ENCODE measurements around the gene DMRTC2.

DMRTC2 gene

GRCh38 chr19:41866284-41866683 is 21.4 kb downstream of the DMRTC2 start:
- in situ Hi-C loops (cut with MboI; ENCODE audit: low pct_unique_long_range_greater_than_20kb, low sequenced_read_pairs, unreplicated experiment) = no loop called here

GRCh38 chr19:41868120-41868988 is 23.5 kb downstream of the DMRTC2 start:
- in situ Hi-C loops (cut with MboI; ENCODE audit: low pct_unique_long_range_greater_than_20kb, low sequenced_read_pairs, unreplicated experiment) = no loop called here
- DNase-seq (ENCODE audit: low spot score) = no peak
- no peak for TF ChIP-seq CTCF (IDR thresholded peaks at IDR 0.05; ENCODE audit: extremely low read depth, insufficient read depth, missing control alignments)

More at GRCh38 chr19:41866284-41866683, 21.4 kb downstream of the DMRTC2 start:
- TF ChIP-seq CTCF (IDR thresholded peaks at IDR 0.05; ENCODE audit: extremely low read depth, insufficient read depth, missing control alignments) = no peak
- DNase-seq (ENCODE audit: low spot score) = no peak

GRCh38 chr19:41868989-41869300 is 24.1 kb downstream of the DMRTC2 start:
- no peak for DNase-seq (ENCODE audit: low spot score)
- no peak for TF ChIP-seq CTCF (IDR thresholded peaks at IDR 0.05; ENCODE audit: extremely low read depth, insufficient read depth, missing control alignments)
- in situ Hi-C loops (cut with MboI; ENCODE audit: low pct_unique_long_range_greater_than_20kb, low sequenced_read_pairs, unreplicated experiment) = no loop called here

- TF ChIP-seq CTCF (IDR thresholded peaks at IDR 0.05; ENCODE audit: extremely low read depth, insufficient read depth, missing control alignments) = no peak
- in situ Hi-C loops (cut with MboI; ENCODE audit: low pct_unique_long_range_greater_than_20kb, low sequenced_read_pairs, unreplicated experiment) = no loop called here
- no peak for DNase-seq (ENCODE audit: low spot score)
Measured at GRCh38 chr19:41869374-41869955, 24.6 kb downstream of the DMRTC2 start.

- no peak for TF ChIP-seq CTCF (IDR thresholded peaks at IDR 0.05; ENCODE audit: extremely low read depth, insufficient read depth, missing control alignments)
- DNase-seq (ENCODE audit: low spot score) = no peak
- in situ Hi-C loops (cut with MboI; ENCODE audit: low pct_unique_long_range_greater_than_20kb, low sequenced_read_pairs, unreplicated experiment) = loop anchor here (5.0 kb wide), 1 partner anchor 82 kb away; no protein-coding TSS in a partner anchor
Measured at GRCh38 chr19:41870401-41870873, 25.6 kb downstream of the DMRTC2 start.

- in situ Hi-C loops (cut with MboI; ENCODE audit: low pct_unique_long_range_greater_than_20kb, low sequenced_read_pairs, unreplicated experiment) = loop anchor here (5.0 kb wide), 1 partner anchor 81 kb away; no protein-coding TSS in a partner anchor
- DNase-seq (ENCODE audit: low spot score) = peak; percentile 77
- TF ChIP-seq CTCF (IDR thresholded peaks at IDR 0.05; ENCODE audit: extremely low read depth, insufficient read depth, missing control alignments) = no peak
Measured at GRCh38 chr19:41871573-41872383, 26.9 kb downstream of the DMRTC2 start.
